ENCODE measurements around the gene USP27X. TPM values are rescaled to one million over a fixed set of nuclear protein-coding genes. Genes with fewer than 3 reads are reported as not detected.

USP27X gene
- 2.9 to 5.2 TPM (median 4.4 TPM) in 5 replicates for total RNA-seq (2022; extraction: Qiagen RNA extraction)

DNA sequence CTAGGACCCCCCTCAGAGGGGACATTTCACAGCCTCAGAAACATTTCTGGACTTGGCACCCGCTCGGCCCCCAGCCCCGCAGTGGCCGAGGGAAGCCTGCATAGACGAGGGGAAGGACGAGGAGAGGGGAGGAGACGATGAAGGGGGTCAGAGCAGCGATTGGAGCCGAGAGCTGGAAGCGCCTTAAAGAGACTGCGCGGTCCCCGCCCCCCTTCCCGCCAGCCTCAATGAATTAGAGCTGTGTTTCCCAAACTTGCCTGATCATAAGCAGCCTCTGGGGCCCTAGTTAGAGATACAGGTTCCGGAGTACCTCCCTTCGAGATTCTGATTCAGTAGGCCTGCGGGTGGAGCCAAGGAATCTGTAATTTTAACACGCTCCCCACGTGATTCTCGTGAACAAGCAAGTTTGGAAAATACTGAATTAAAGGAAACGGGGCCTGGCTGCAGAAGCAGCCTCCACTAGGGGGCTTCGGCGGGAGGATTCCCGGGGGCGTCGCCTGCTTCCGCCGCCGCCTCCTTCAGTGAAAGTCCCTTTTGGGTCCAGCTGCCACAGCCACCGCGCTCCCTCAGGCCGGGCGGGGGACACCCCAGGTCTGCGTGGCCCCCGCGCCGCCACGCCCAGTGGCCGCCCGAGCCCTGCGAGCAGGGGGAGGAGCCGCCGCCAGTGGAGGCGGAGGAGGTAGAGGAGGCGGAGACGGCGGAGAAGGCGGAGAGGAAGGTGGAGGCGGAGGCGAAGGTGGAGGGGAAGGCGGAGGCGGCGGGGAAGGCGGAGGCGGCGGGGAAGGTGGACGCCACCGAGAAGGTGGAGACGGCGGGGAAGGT lies at the start of gene USP27X:
TSS of gene USP27X (plus strand) at position 651 of the 822 bp plus-strand sequence. CDS start 824 bp downstream, outside the sequence.

GRCh38 chrX:49922291-49923241 lies 43.3 kb downstream of the USP27X start, which contains the start of gene CLCN5:
Gene CLCN5 (plus strand): TSS chrX:49922596. CDS start chrX:49925299, 2,703 bp downstream.

Other genes starting within 250 kb of the USP27X start
- gene PAGE1, start 183.5 kb upstream of the USP27X start, total RNA-seq (2022; extraction: Qiagen RNA extraction): 0.29 TPM in 1 of 5 replicates, not detected in the others
- gene PAGE4, start 50.2 kb upstream of the USP27X start, total RNA-seq (2022; extraction: Qiagen RNA extraction): not detected in 5 replicates
- 1.6 to 4.0 TPM (median 2.6 TPM) in 5 replicates for gene CLCN5, start 43.1 kb downstream of the USP27X start, total RNA-seq (2022; extraction: Qiagen RNA extraction)